Occipital lobe (tissue), 2 donors: ENCODE data around the gene STARD4. TPM values are rescaled to one million over a fixed set of nuclear protein-coding genes. Genes with fewer than 3 reads are reported as not detected.

Source experiments
- DNase-seq: peaks from one replicate; lab custom pipeline; 2025; lab: John Stamatoyannopoulos, UW
- total RNA-seq: library from RNA; depleted of rRNA; stranded (reverse); fragments of >200 nt; gene quantifications from one replicate; pipeline ENCODE4 v1.2.3, GENCODE V29; 2014

Gene STARD4
- total RNA-seq, 1 donor from 2014 or later: 73.6 TPM

DNA sequence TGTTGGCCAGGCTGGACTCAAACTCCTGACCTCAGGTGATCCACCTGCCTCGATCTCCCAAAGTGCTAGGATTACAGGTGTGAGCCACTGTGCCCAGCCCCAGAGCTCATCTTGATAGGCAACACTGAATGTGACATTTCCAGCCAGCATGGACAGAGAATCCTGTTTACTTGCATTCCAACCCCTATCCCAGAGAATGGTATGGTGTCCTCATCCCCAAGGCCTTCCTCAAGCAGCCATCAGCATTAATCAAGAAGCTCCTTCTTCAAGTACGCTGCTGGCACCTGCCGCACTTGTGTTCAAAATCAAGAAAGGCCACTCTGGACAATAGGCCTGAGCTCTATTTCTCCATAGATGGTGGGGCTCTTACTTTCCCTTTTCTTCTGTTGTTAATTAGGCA lies 40.2 kb downstream of the STARD4 start:
- no peak for DNase-seq

DNA sequence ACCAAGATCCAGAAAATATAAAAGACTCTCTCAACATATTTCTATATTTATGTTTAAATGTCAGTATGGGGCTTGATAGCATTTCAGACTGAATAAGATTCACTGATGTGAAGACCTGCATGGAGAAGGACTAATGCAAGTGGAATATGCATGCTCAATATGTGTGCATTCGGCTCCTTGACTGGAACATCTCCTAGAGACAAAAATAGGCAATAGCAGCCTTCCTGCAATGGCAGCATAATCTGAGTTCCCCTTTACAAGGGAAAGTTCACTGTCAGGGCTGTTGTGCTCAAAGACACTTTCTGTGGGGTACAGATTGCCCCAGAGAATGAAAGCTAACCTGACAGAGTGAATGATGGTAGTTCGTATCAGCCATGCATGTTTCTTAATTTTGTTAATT lies 42.4 kb downstream of the STARD4 start:
- DNase-seq: no peak

DNA sequence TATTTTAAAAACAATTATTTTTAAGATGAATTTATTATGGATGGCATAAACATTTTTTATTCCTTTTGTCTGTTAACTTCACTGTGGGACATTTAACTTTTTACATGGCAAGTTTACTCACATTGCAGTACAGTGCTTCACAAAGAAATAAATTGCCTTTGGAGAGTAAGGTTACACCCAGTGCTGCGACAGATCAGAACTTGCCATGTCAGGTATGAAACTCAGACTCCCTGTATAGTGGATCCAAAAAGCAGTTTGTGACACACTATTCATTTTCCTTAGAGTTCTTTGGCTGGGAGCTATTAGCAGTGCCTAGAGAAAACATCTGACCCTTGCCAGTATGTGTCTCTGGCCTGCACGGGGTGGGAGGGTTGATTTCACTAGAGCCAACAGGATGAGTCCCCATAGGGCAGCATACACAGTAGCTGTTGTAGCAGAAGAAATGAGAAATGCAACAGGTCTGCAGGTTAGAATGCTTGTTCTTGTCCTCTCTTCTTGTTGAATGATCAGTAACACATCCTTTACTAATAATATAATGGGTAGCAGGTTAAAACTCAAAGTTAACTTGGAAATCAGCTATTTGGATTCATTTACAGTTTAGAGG lies 42.9 kb downstream of the STARD4 start:
- DNase-seq: no peak

DNA sequence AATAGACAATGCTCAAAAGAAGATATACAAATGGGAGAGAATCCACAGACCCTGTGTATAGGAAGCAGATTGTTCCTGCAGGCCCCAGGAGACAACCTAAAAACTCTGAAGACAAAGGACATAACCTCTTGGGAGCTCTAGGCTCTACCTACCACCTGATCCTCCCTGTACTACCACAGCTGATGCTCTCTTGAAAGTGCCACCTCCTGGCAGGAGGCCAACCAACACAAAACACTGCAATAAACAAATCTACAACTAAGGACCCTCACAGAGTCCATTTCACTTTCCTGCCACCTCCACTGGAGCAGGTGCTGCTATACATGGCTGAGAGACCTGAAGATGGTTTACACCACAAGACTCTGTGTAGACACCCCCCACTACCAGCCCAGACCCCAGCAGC lies 49.0 kb downstream of the STARD4 start:
- DNase-seq: no peak

DNA sequence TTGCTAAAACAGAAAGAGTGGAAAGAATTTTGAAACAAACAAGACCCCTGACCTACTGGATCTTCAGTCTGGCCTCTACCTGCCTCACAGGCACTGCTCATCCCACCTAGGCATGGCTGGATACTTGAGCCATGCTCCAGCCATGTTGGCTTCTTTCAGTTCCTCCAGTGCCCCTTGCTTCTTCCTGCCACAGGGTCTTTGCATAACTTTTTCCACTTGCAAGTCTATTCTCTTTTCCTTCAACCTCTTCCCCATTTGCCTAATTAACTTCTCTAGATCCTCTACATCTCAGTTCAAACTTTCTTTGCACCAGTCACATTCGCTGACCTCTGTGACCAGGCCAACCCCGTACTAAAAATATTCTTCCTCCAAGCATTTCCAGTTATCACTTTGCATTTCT lies 50.4 kb downstream of the STARD4 start:
- no peak for DNase-seq

DNA sequence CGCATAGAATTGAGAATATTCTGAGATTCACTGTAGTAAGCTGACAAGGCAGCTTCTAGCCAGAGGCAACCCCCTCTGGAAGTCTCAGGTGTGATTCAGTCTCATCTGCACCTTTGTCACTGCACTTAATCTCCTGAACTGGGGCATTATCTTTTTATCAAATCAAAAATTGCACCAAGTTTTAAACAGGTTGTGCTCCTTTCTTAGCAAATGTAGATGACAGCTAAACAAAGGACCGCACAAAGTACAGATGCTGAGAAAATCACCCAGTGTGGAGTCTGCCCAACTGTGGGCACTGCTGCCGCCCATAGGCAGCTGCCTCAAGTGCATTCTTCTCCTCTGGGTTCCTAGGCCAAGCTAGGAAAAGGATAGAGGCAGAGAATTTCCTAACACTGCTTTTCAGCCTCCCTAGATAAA lies 51.1 kb downstream of the STARD4 start:
- DNase-seq: peak; percentile 13

DNA sequence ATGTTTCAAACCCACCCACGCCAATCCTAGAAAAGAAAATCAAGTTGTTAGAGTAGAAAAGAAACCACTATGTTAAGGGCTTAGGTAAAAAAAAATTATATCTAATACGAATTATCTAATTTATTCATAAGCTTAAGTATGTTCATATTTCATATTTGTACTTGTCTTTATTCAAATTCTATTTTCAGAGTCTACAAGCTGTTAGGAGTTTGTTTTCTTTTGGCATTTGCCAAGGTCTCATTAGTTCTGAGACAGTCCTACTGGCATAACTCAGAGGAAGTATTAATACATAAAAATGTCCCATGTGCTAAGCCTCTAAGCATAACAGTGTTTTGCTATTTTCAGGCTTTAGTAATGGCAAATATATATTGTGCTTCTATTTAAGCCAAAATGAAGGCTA lies 57.6 kb downstream of the STARD4 start:
- DNase-seq: no peak

DNA sequence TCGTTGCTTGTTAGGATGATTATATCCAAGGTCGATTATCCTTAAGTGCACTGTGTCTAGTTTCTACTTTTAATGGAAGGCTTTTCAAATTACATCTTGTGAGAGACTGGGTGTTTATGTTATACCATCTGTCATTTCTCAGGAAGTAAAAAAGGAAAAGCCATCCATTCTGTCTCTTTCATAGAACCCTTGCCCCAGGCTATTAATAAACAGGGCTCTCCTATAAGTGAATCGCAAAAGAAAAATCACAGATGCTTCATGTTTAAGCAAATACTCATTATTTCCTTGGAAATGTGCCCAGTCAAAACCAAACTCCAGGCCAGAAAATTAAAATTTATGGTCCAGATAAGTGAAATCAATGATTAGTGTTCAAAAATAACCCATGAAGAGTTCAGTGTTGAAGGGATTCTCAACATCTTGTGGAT lies 58.1 kb downstream of the STARD4 start:
- no peak for DNase-seq

DNA sequence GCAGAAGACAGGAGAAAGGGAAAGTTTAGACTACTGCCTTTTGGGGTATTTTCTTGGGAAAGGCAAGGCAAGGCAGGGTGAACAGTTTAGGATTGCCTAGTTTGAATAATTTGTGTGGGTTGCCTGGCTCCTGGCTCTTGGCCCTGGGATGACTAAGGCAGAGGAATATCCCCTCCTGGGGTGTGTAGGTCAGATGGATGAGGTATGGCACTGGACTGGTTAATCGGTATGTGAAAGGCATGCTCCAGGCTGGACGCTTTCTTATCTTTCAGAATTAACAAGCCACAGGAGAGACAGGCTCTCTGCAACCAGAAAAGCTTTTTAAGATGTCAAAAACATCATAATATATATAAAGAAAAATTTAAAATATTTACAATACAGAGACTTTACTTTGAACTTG lies 58.6 kb downstream of the STARD4 start:
- DNase-seq: no peak

DNA sequence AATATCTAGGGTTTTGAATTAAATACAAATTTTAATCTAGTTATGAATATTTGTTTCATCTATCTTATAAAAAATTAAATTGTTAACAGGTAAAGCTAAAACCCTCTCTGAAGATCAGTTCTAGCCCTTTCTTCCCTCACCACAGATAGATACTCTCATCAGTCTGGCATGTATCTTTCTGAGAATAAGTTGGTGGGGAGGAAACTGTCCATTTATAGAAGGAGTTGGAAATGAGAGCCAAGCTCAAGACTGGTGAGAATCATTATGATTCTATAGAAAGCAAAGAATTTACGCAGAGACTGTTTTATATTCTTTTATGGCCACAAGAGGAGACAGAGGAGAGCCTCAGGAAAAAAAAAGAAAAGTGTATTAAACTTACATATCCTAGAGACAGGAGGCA lies 59.0 kb downstream of the STARD4 start:
- no peak for DNase-seq

DNA sequence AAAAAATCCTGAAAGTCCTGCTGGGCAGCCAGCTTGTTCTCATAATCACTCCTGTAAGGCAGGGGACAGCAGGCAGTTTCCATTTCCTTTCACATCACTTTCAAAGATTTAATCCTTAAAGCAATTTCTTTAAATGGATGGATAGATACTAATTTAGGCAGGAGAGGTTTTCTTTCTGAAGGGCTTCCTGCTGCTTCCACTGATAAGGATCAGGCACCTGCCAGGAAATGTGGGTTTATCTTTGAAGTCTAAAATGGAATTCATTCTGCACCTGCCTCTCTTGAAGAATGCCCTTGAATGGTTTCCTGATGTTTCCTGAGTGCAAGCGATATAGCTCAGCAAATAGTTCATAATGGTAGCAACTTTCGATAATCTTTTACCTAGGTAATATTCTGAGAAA lies 64.5 kb downstream of the STARD4 start:
- no peak for DNase-seq

DNA sequence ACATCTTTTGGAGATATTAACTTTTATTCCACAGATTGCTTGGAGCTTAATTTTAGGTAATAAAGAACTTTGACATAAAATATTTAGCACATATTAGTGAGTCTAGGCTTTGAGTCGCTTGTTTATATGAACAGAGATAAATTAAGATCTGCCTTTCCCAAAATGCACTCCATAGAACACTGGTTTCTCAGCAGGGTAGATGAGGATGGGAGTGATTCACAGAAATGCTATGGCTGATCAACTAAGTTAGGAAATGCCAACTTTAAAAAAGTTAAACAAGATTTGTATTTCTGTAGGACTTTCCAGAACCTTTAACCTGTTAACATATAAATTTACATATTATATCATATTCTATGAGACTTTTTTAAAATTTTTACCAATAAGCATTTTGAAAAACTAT lies 65.2 kb downstream of the STARD4 start:
- DNase-seq: no peak

Other genes with a start within 250 kb of the STARD4 start
- 685 TPM for gene NREP, start 244.7 kb upstream of the STARD4 start, total RNA-seq